ENCODE measurements around the gene PPP6R2.

DNA sequence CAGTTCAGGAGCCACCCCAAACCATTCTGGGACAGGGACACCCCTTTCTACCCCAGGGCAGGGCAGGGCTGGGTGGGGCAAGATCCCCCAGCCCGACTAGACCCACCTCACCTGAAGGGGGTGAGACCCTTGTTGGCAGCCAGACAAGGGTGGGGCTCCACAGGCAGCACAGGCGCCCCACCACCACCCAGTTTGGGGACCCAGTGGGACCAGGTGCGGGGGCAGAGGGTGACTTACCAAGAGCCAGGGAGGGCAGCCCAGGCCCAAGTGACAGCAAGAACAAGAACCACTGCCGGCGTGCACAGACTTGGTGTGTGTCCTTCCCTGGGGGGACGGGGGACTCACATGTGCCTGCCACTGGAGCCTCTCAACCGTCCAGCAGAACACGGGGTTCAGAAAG is 140.4 kb downstream of the PPP6R2 start:
- no peak for TF ChIP-seq POLR2A (IDR thresholded peaks at IDR 0.05)
- TF ChIP-seq, protein P1, sequence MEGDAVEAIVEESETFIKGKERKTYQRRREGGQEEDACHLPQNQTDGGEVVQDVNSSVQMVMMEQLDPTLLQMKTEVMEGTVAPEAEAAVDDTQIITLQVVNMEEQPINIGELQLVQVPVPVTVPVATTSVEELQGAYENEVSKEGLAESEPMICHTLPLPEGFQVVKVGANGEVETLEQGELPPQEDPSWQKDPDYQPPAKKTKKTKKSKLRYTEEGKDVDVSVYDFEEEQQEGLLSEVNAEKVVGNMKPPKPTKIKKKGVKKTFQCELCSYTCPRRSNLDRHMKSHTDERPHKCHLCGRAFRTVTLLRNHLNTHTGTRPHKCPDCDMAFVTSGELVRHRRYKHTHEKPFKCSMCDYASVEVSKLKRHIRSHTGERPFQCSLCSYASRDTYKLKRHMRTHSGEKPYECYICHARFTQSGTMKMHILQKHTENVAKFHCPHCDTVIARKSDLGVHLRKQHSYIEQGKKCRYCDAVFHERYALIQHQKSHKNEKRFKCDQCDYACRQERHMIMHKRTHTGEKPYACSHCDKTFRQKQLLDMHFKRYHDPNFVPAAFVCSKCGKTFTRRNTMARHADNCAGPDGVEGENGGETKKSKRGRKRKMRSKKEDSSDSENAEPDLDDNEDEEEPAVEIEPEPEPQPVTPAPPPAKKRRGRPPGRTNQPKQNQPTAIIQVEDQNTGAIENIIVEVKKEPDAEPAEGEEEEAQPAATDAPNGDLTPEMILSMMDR (IDR thresholded peaks at IDR 0.05) = no peak
- no peak for TF ChIP-seq POLR2AphosphoS5 (IDR thresholded peaks at IDR 0.05)
